ENCODE measurements around the gene ANGPTL8.

The ANGPTL8 gene

DNA sequence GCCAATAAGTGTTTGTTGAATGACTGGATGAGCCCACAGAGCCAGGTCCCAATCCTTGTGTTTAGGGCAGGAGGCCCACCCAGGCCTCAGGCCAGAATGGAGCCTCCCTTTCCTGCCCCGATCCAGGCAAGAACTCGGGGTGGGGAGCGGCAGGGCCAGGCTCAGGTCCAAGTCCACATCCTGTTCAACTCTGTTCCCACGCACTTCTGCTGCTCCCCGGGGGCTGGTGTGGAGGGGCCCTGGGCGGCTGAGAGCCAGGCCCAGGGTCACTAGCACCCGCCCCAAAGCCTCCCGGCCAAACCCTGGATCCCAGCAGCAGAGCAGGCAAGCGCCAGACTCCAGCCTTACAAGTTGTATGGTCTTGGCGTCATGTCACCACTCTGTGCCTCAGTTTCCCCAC is 8.0 kb downstream of the ANGPTL8 start:
- ATAC-seq: no peak
- TF ChIP-seq ZFP3 (CRISPR knock-in tag; IDR thresholded peaks at IDR 0.05) (no peak), BACH2 (CRISPR knock-in tag; IDR thresholded peaks at IDR 0.05; ENCODE audit: borderline replicate concordance) (no peak), RARB (CRISPR knock-in tag; IDR thresholded peaks at IDR 0.05) (no peak), ZC3H10 (CRISPR knock-in tag; IDR thresholded peaks at IDR 0.05) (no peak), ZNF565 (CRISPR knock-in tag; conservative IDR thresholded peaks at IDR 0.05; ENCODE audit: low read depth) (no peak), GLIS3 (CRISPR knock-in tag; IDR thresholded peaks at IDR 0.05) (no peak), PPARA (CRISPR knock-in tag; IDR thresholded peaks at IDR 0.05; ENCODE audit: borderline replicate concordance) (no peak), ESRRG (CRISPR knock-in tag; IDR thresholded peaks at IDR 0.05) (no peak), ZNF8 (CRISPR knock-in tag; IDR thresholded peaks at IDR 0.05) (no peak)
- TF ChIP-seq, protein P1, sequence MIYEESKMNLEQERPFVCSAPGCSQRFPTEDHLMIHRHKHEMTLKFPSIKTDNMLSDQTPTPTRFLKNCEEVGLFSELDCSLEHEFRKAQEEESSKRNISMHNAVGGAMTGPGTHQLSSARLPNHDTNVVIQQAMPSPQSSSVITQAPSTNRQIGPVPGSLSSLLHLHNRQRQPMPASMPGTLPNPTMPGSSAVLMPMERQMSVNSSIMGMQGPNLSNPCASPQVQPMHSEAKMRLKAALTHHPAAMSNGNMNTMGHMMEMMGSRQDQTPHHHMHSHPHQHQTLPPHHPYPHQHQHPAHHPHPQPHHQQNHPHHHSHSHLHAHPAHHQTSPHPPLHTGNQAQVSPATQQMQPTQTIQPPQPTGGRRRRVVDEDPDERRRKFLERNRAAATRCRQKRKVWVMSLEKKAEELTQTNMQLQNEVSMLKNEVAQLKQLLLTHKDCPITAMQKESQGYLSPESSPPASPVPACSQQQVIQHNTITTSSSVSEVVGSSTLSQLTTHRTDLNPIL (CRISPR knock-in tag; IDR thresholded peaks at IDR 0.05; ENCODE audit: low read depth): no peak
- TF ChIP-seq, protein P2, sequence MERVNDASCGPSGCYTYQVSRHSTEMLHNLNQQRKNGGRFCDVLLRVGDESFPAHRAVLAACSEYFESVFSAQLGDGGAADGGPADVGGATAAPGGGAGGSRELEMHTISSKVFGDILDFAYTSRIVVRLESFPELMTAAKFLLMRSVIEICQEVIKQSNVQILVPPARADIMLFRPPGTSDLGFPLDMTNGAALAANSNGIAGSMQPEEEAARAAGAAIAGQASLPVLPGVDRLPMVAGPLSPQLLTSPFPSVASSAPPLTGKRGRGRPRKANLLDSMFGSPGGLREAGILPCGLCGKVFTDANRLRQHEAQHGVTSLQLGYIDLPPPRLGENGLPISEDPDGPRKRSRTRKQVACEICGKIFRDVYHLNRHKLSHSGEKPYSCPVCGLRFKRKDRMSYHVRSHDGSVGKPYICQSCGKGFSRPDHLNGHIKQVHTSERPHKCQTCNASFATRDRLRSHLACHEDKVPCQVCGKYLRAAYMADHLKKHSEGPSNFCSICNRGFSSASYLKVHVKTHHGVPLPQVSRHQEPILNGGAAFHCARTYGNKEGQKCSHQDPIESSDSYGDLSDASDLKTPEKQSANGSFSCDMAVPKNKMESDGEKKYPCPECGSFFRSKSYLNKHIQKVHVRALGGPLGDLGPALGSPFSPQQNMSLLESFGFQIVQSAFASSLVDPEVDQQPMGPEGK (CRISPR knock-in tag; IDR thresholded peaks at IDR 0.05; ENCODE audit: borderline replicate concordance): no peak

DNA sequence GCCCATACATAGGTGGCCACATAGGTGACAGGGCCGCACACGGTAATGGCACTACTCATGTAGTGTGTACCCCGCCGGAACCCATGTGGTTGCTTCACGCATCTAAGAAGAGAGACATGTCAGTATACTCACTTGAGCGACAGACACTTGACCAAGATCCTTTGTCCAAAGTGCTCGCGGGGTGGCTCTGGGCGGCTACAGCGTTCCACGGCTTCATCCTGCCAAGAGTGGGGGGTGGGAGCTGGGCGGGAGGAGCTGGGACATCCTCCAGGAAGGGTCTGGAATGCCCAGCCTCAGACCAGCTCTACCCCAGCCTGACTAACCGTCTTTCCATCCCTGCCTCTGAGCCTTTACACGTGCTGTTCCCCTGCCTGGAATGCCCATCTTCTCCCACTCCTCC is 8.5 kb downstream of the ANGPTL8 start:
- TF ChIP-seq ZFP30 (CRISPR knock-in tag; IDR thresholded peaks at IDR 0.05) (no peak), ZNF70 (CRISPR knock-in tag; IDR thresholded peaks at IDR 0.05) (no peak), ZFP3 (CRISPR knock-in tag; IDR thresholded peaks at IDR 0.05) (no peak), OSR1 (CRISPR knock-in tag; IDR thresholded peaks at IDR 0.05) (no peak), TCF4 (CRISPR knock-in tag; IDR thresholded peaks at IDR 0.05; ENCODE audit: borderline replicate concordance) (no peak), SNAI2 (CRISPR knock-in tag; IDR thresholded peaks at IDR 0.05) (no peak)

DNA sequence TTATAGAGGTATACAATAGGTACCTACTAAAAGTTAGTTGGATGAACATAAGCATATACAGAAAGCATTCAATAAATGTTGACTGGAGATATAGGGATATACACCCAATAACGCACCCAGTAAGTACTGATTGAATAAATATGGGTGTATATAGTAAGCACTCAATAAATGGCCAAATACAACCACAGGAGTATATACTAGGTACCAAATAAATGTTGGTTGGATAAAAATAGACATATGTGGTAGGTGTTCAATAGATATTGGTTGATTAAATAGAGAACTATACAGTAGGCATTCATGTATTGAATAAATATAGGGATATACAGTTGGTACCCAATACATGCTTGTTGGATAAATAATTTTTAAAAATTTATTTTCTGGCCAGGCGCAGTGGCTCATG is 9.4 kb downstream of the ANGPTL8 start:
- TF ChIP-seq ZNF8 (CRISPR knock-in tag; IDR thresholded peaks at IDR 0.05) (no peak), TCF4 (CRISPR knock-in tag; IDR thresholded peaks at IDR 0.05; ENCODE audit: borderline replicate concordance) (no peak), ZNF565 (CRISPR knock-in tag; conservative IDR thresholded peaks at IDR 0.05; ENCODE audit: low read depth) (no peak), ISL1 (CRISPR knock-in tag; IDR thresholded peaks at IDR 0.05) (no peak), SNAI2 (CRISPR knock-in tag; IDR thresholded peaks at IDR 0.05) (no peak), GLIS3 (CRISPR knock-in tag; IDR thresholded peaks at IDR 0.05) (no peak)
- TF ChIP-seq, protein P2 (CRISPR knock-in tag; IDR thresholded peaks at IDR 0.05; ENCODE audit: borderline replicate concordance): no peak
- ATAC-seq: no peak

More for the DNA sequence above, 8.5 kb downstream of the ANGPTL8 start:
- ATAC-seq: no peak

DNA sequence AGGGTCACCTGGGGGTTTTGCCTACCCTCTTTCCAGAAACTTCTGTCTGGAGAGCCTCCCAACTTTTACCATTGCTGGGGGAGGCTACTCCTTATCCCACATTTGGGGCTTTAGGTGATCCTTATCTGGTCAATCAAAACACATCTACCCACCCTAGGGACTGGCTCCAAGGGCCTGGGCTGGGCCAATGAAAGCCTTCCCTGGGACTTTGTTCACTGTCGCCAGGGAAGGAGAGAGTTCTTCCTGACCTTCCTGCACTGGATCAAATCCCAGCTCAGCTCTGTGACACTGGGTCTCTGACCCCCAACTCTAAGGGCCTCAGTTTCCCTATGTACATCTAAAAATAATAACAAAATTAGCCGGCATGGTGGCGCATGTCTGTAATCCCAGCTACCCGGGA is 11.8 kb downstream of the ANGPTL8 start:
- TF ChIP-seq ZNF565 (CRISPR knock-in tag; conservative IDR thresholded peaks at IDR 0.05; ENCODE audit: low read depth) (no peak), CSDC2 (CRISPR knock-in tag; IDR thresholded peaks at IDR 0.05) (no peak), ZC3H10 (CRISPR knock-in tag; IDR thresholded peaks at IDR 0.05) (no peak), ZNF70 (CRISPR knock-in tag; IDR thresholded peaks at IDR 0.05) (no peak), BACH2 (CRISPR knock-in tag; IDR thresholded peaks at IDR 0.05; ENCODE audit: borderline replicate concordance) (no peak), TCF4 (CRISPR knock-in tag; IDR thresholded peaks at IDR 0.05; ENCODE audit: borderline replicate concordance) (no peak)
- TF ChIP-seq, protein P1 (CRISPR knock-in tag; IDR thresholded peaks at IDR 0.05; ENCODE audit: low read depth): no peak
- TF ChIP-seq, protein P3, sequence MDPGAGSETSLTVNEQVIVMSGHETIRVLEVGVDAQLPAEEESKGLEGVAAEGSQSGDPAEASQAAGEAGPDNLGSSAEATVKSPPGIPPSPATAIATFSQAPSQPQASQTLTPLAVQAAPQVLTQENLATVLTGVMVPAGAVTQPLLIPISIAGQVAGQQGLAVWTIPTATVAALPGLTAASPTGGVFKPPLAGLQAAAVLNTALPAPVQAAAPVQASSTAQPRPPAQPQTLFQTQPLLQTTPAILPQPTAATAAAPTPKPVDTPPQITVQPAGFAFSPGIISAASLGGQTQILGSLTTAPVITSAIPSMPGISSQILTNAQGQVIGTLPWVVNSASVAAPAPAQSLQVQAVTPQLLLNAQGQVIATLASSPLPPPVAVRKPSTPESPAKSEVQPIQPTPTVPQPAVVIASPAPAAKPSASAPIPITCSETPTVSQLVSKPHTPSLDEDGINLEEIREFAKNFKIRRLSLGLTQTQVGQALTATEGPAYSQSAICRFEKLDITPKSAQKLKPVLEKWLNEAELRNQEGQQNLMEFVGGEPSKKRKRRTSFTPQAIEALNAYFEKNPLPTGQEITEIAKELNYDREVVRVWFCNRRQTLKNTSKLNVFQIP (CRISPR knock-in tag; IDR thresholded peaks at IDR 0.05; ENCODE audit: borderline replicate concordance, low read depth): no peak
- TF ChIP-seq, protein P4, sequence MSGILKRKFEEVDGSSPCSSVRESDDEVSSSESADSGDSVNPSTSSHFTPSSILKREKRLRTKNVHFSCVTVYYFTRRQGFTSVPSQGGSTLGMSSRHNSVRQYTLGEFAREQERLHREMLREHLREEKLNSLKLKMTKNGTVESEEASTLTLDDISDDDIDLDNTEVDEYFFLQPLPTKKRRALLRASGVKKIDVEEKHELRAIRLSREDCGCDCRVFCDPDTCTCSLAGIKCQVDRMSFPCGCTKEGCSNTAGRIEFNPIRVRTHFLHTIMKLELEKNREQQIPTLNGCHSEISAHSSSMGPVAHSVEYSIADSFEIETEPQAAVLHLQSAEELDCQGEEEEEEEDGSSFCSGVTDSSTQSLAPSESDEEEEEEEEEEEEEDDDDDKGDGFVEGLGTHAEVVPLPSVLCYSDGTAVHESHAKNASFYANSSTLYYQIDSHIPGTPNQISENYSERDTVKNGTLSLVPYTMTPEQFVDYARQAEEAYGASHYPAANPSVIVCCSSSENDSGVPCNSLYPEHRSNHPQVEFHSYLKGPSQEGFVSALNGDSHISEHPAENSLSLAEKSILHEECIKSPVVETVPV (CRISPR knock-in tag; IDR thresholded peaks at IDR 0.05): no peak
- ATAC-seq: peak; percentile 23; the same call in 1 of the 3 replicates

Measured in SK-N-SH treated with all-trans-retinoic acid at 6 μM for 48 hours (cell line).